GM12892 (cell line): ENCODE data around the gene ZMYND12. TPM values are rescaled to one million over a fixed set of nuclear protein-coding genes. Genes with fewer than 3 reads are reported as not detected.
"Not testable (repeated sequence)": the region's sequence is repeated elsewhere in the genome, so short reads cannot be mapped to it uniquely, and the experiment has no call there.

ENCODE experiments used
- DNase-seq: peaks from one replicate; pipeline ENCODE4 v3.0.0; 2011; ENCODE audit not compliant: insufficient read length
- FAIRE-seq: peaks from 2 replicates; lab custom pipeline; 2011; peaks lifted over from hg19 to GRCh38; lab: Jason Lieb, UNC
- POLR2A ChIP-seq: IDR thresholded peaks from 2 replicates; pipeline ENCODE4 v1.6.1; 2011; ENCODE audit warnings: low read depth, low read length, control low read depth
- POLR2AphosphoS5 ChIP-seq: IDR thresholded peaks from 2 replicates; pipeline ENCODE4 v1.6.1; 2011; ENCODE audit warnings: low read depth, low read length, control low read depth
- TAF1 ChIP-seq: IDR thresholded peaks from 2 replicates; pipeline ENCODE4 v1.6.1; 2011; ENCODE audit warnings: low read depth, mild to moderate bottlenecking, control low read depth, low read length, borderline replicate concordance
- polyA plus RNA-seq: library from polyadenylated mRNA; unstranded; fragments of >200 nt; gene quantifications from one replicate; pipeline ENCODE4 v1.2.1, GENCODE V29; 2012; ENCODE audit warnings: missing spikeins, inconsistent platforms; ENCODE audit not compliant: missing spikeins

Gene ZMYND12, protein sequence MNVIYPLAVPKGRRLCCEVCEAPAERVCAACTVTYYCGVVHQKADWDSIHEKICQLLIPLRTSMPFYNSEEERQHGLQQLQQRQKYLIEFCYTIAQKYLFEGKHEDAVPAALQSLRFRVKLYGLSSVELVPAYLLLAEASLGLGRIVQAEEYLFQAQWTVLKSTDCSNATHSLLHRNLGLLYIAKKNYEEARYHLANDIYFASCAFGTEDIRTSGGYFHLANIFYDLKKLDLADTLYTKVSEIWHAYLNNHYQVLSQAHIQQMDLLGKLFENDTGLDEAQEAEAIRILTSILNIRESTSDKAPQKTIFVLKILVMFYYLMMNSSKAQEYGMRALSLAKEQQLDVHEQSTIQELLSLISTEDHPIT
- 1.4 TPM for polyA plus RNA-seq

DNA sequence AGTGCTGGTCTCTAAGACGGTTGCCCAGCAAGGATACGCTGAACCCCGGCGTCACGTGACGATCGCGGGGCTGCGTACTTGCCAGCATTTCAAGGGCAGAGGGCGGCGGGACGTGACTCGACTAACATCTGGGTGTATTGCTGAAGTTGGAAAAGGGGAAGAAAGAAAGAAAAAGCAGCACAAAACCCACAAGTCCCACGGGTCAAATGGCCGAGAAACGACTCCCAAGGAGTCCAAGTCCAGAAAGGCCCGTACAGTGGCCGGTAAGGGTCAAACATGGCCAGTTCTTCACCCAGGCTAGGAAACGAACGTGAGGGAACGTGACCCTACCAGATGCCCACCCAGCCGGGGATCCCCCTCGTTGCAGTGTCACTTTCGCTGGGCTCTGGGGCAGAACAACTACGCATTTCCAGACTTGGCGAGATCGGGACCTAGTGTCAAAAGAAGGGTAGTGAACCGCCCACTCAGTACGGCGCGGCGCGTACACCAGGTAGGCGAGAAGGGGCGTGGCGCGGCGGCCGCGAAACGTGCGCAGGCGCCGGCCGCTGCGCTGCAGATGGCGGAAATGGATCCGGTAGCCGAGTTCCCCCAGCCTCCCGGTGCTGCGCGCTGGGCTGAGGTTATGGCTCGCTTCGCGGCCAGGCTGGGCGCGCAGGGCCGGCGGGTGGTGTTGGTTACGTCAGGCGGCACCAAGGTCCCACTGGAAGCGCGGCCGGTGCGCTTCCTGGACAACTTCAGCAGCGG lies at the start of gene ZMYND12, which contains the start of gene PPCS:
Gene ZMYND12, minus strand, starts transcription at position 13 of the 744 bp plus-strand sequence. CDS start 25 bp downstream, outside the sequence.
Gene PPCS, plus strand, starts transcription at position 534 of the 744 bp plus-strand sequence. Its CDS starts 23 bp downstream, at position 557.
- FAIRE-seq: peak; percentile 98
- DNase-seq: peak; percentile 82
- TF ChIP-seq POLR2A (peak; percentile 92), TAF1 (peak; percentile 77), POLR2AphosphoS5 (peak; percentile 92)

DNA sequence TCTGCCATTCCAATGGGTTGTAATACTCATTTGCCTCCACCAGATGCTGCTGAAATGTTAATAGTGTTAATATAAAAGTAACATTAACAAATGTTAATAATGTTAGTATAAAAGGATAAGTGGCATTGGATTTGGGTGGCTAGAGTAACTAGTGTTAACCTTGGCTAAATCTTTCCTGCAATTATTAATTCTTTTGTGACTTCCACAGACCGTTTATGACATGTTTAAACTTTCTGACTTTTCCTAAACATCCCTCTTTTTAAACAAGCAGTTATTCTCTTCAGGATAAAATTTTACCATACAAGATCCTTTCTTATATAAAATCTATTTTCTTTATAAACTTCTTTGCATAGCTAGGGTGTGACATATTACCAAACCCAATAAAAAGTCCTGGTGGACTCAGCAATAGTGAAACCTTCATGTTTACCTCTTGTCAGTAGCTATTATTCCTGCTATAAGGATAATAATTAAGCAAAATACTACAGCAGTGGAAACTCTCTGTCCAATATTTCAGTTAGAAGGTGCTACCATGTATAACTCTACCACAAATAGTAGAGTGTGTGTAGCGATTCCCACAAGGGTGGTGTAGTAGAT lies 48.8 kb upstream of the ZMYND12 start:
- FAIRE-seq (no peak), DNase-seq (no peak)
- no peak for TF ChIP-seq POLR2AphosphoS5
- TF ChIP-seq POLR2A: no peak
- no peak for TF ChIP-seq TAF1

DNA sequence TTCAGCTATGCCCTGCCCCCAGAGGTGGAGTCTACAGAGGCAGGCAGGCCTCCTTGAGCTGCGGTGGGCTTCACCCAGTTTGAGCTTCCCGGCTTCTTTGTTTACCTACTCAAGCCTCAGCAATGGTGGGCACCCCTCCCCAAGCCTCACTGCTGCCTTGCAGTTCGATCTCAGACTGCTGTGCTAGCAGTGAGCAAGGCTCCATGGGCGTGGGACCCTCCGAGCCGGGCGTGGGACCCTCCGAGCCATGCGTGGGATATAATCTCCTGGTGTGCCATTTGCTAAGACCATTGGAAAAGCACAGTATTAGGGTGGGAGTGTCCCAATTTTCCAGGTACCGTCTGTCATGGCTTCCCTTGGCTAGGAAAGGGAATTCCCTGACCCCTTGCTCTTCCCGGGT lies 46.2 kb upstream of the ZMYND12 start:
- not testable (repeated sequence) for FAIRE-seq

DNA sequence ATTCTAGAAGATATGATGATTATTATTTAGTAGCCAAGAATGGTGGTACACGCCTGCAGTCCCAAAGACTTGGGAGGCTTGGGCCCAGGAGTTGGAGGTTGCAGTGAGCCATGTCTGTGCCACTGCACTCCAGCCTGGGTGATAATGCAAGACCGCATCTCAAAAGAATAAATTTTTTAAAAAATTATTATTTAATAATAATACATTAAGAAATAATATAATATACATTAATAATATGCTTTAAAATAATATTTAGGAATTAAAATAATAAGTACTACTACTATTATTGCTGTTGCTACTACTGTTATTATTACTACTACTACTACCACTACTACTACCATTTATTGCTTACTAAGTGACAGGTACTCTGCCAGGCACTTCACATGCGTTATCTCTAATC lies 34.4 kb upstream of the ZMYND12 start:
- DNase-seq (no peak), FAIRE-seq (no peak)
- TF ChIP-seq TAF1 (no peak), POLR2A (no peak), POLR2AphosphoS5 (no peak)

More for the DNA sequence above, 46.2 kb upstream of the ZMYND12 start:
- DNase-seq: not testable (repeated sequence)

DNA sequence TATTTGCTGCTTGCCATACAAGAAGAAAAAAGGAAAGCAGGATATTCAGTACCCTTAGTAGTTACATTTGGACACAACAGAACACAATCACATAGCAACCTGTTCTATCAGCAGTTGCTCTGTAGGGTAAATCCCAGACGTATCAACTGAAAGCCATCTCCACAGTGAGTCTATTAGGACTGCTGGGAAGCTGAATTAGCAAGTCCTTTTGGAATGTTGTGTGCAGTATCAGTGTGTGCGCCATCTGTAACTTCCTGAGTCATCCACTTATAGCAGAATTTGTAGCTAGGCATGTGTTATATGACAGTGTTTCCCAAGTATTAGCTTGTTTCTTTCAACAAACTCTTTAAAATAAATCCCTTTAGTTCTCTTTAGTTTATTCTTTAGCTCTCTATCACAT lies 28.6 kb upstream of the ZMYND12 start:
- no peak for DNase-seq
- no peak for FAIRE-seq
- TF ChIP-seq POLR2AphosphoS5 (no peak), POLR2A (no peak), TAF1 (no peak)

DNA sequence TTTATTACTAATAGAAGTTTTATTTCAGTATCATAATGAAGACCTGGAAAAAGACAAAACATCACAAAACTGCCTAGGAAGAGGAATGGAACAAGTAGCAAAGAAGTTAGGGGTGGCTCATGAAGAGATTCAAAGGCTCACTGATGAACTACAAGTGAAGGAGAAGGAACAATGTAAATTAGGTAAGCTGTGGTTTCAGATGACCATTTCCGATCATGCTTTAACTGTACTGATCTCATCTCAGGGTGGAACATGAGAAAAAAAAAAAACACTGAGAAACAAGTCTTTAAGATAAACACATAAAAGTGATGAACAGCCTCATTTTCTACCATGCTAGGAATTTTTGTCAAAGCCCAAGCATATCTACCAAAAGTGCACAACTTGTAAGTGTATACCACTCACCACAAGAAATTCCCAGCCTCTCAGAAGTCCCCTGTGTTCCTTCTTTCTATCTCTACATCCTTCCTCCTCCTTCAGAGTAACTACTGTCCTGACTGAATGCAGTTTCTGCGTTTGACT lies 26.9 kb upstream of the ZMYND12 start:
- no peak for TF ChIP-seq POLR2AphosphoS5
- TF ChIP-seq POLR2A: no peak
- DNase-seq (no peak), FAIRE-seq (no peak)

DNA sequence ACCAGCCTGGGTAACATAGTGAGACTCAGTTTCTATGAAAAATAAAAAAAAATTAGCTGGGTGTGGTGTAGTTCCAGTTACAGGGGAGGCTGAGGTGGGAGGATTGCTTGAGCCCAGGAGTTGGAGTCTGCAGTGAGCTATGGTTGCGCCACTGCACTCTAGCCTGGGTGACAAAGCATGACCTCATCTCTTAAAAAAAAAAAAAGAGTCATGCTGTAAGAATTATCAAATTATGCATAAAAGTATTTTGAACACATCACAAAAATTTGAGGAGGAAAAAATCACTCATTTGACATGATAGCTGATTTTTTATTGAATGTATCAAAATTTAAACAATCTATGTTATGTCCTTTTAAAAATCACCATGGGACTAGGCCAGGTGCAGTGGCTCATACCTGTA lies 25.1 kb upstream of the ZMYND12 start:
- FAIRE-seq (no peak), DNase-seq (no peak)
- TF ChIP-seq POLR2A (no peak), TAF1 (no peak), POLR2AphosphoS5 (no peak)

DNA sequence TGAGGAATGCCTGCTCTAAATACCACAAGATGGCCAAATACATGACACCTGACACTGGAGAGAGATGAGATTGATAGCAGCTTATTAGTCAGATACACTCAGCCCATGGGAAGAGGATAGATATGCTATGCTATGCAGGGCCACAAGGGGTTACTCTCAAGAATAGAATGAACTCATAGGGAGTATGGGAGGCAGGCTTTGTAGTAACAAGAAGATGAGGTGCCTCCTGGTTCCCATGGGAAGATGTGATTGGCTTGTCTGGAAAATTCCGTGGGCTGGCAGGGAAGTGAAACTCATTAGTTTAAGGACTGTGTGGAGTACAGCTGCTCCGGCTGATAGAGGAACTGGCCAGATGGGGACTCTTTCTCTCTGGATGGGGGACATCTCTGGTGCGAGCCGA lies 23.8 kb upstream of the ZMYND12 start:
- no peak for TF ChIP-seq POLR2A
- TF ChIP-seq POLR2AphosphoS5: no peak
- no peak for TF ChIP-seq TAF1
- no peak for FAIRE-seq
- no peak for DNase-seq

DNA sequence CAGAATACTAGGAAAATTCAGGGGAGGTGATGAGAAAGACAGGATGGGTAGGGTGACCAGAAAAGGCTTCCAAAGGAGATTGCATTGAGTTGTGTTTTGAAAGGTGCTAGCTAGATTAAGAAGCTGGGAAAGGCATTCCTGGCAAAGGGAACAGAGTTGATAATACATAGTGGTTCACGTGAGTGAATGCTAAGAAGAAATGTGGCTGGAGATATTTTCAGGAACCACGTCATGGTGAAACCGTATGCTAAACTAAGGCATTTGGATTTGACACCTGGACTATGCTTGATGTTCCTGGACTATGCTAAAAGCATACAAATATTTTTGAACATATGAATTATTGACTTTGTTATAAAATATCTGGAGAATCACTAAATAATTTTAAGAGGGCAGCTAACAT lies 22.0 kb upstream of the ZMYND12 start:
- DNase-seq (no peak), FAIRE-seq (no peak)
- TF ChIP-seq POLR2A (no peak), POLR2AphosphoS5 (no peak), TAF1 (no peak)

DNA sequence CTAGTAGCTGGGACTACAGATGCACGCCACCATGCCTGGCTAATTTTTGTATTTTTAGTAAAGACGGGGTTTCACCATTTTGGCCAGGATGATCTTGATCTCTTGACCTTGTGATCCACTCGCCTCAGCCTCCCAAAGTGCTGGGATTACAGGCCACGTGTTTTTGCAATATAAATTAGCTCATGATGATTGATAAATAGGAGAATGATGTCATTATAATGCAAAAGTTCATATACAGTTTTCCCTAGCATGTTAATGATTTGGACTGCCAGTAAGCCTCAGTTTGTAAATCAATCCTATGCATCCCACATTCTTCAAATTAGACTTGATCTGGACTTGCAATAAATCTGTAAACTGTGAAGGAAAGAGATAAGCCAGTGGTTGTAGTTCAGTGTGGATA lies 21.5 kb upstream of the ZMYND12 start:
- FAIRE-seq, DNase-seq: not testable (repeated sequence)

DNA sequence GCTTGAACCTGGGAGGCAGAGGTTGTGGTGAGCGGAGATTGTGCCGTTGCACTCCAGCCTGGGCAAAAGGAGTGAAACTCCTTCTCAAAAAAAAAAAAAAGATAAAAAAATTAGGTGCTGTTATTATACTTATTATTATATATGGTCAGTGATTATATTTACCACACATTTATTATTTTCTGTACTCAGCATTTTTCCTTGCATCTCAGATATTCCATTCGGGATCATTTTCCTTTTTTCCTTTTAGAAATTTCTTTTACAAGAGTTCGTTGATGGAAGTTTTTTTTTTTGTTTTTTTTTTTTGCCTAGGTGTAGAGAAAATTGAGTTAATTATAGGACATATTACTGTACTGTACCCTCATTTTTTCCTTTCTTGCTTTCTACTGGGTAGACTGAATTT lies 20.8 kb upstream of the ZMYND12 start:
- no peak for FAIRE-seq
- no peak for DNase-seq
- TF ChIP-seq POLR2A: no peak
- TF ChIP-seq POLR2AphosphoS5: no peak
- TF ChIP-seq TAF1: no peak

DNA sequence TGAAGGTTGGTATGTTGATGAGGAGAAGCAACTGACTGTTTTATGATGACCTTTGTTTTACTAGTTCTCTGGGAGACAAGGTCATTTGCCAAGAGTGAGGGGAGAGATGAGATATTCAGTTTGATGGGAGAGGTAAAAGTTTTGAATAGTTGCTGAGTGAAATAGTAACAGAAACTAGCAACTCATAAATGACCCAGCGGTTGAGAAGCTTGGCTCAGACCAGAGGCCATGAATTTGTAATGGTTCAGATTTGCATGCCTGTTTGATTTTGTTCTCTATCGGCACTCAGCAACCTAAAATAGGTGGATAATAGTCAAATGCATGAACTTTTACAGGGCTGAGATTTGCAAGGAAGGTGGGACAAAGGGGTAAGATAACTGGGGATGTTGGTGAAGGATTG lies 13.9 kb upstream of the ZMYND12 start:
- FAIRE-seq (peak; percentile 88), DNase-seq (no peak)
- TF ChIP-seq TAF1 (no peak), POLR2AphosphoS5 (no peak), POLR2A (no peak)

DNA sequence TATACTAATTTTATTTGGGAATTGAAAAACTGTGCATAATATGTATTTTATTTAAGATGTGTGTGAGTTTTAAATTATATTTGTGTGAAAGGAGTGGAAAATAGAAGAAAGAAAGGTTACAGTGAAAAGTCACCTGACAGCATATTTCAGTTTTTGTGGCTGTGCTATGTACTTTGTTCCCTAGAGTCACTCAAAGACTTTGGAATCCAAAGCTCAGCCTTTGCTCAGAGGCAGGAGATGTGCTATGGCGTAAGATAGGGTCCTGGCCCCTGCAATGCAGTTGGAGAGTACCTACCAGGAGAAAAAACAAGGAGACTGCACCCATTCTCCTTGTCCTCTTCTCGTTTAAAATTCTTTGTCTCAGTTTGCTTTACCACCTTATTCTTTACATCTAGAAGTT lies 10.2 kb upstream of the ZMYND12 start:
- TF ChIP-seq POLR2AphosphoS5: no peak
- TF ChIP-seq TAF1: no peak
- no peak for TF ChIP-seq POLR2A
- FAIRE-seq (no peak), DNase-seq (no peak)
